ENCODE data around the gene TIGAR.

The TIGAR gene

GRCh38 chr12:4303750-4304149, 17.3 kb upstream of the TIGAR start:
- DNase-seq (ENCODE audit: low spot score in 2 of 2), result no peak
- Histone ChIP-seq H3K9me3 (no peaks in the 10 kb centered on the region), H3K4me3 (no peak overlapping the region), H3K36me3 (replicated peaks) (no peaks in the 10 kb centered on the region; the same call in 1 of the 2 replicates), H3K4me1 (peaks cover 14% of the 10 kb centered on the region), H3K27me3 (ENCODE audit: low read depth) (no peaks in the 10 kb centered on the region)
- in situ Hi-C loops (cut with MboI; ENCODE audit: low sequenced_read_pairs), result loop anchor here (10.0 kb wide), 1 partner anchor 231 kb away; the partner anchor contains the start of gene RAD51AP1

- no peaks in the 10 kb centered on the region for H3K9me3 ChIP-seq
- peaks cover 14% of the 10 kb centered on the region for H3K4me1 ChIP-seq
- DNase-seq (ENCODE audit: low spot score in 2 of 2), result peak; percentile 87 to 89
- H3K27me3 ChIP-seq (ENCODE audit: low read depth), result no peaks in the 10 kb centered on the region
- peak overlapping the region; percentile 12; the same call in 1 of the 2 replicates for H3K4me3 ChIP-seq
- no peaks in the 10 kb centered on the region; the same call in 1 of the 2 replicates for H3K36me3 ChIP-seq (replicated peaks)
- in situ Hi-C loops (cut with MboI; ENCODE audit: low sequenced_read_pairs), result loop anchor here (10.0 kb wide), 1 partner anchor 227 kb away; the partner anchor contains the start of gene RAD51AP1
Observed at GRCh38 chr12:4307593-4308333, 13.2 kb upstream of the TIGAR start.

GRCh38 chr12:4308334-4308950, 12.6 kb upstream of the TIGAR start:
- H3K4me3 ChIP-seq, result no peak overlapping the region
- H3K9me3 ChIP-seq, result no peaks in the 10 kb centered on the region
- H3K36me3 ChIP-seq (replicated peaks), result no peaks in the 10 kb centered on the region; the same call in 1 of the 2 replicates
- peaks cover 14% of the 10 kb centered on the region for H3K4me1 ChIP-seq
- in situ Hi-C loops (cut with MboI; ENCODE audit: low sequenced_read_pairs), result loop anchor here (10.0 kb wide), 1 partner anchor 226 kb away; the partner anchor contains the start of gene RAD51AP1
- peak in 1 of 2 experiments; percentile 25 for DNase-seq (ENCODE audit: low spot score in 2 of 2)
- no peaks in the 10 kb centered on the region for H3K27me3 ChIP-seq (ENCODE audit: low read depth)

GRCh38 chr12:4311776-4312175, 9.2 kb upstream of the TIGAR start:
- Histone ChIP-seq H3K4me1 (peaks cover 14% of the 10 kb centered on the region), H3K36me3 (replicated peaks) (no peaks in the 10 kb centered on the region), H3K9me3 (no peaks in the 10 kb centered on the region), H3K27me3 (ENCODE audit: low read depth) (no peaks in the 10 kb centered on the region), H3K4me3 (no peak overlapping the region)
- in situ Hi-C loops (cut with MboI; ENCODE audit: low sequenced_read_pairs), result no loop called here
- no peak for DNase-seq (ENCODE audit: low spot score in 2 of 2)

GRCh38 chr12:4312251-4312650, 8.8 kb upstream of the TIGAR start:
- Histone ChIP-seq H3K4me3 (no peak overlapping the region), H3K27me3 (ENCODE audit: low read depth) (no peaks in the 10 kb centered on the region), H3K9me3 (no peaks in the 10 kb centered on the region), H3K36me3 (replicated peaks) (no peaks in the 10 kb centered on the region), H3K4me1 (peaks cover 13% of the 10 kb centered on the region)
- DNase-seq (ENCODE audit: low spot score in 2 of 2), result no peak
- in situ Hi-C loops (cut with MboI; ENCODE audit: low sequenced_read_pairs), result no loop called here

GRCh38 chr12:4320497-4320852, 538 bp upstream of the TIGAR start:
- Histone ChIP-seq H3K4me1 (peaks cover 13% of the 10 kb centered on the region), H3K36me3 (replicated peaks) (0 out of 2 replicates have a peak, but pooled peaks cover 5% of the 10 kb centered on the region), H3K4me3 (peak overlapping the region; percentile 84), H3K27me3 (ENCODE audit: low read depth) (no peaks in the 10 kb centered on the region), H3K9me3 (no peaks in the 10 kb centered on the region)
- DNase-seq (ENCODE audit: low spot score in 2 of 2), result peak in 1 of 2 experiments; percentile 16
- in situ Hi-C loops (cut with MboI; ENCODE audit: low sequenced_read_pairs), result no loop called here

- H3K4me3 ChIP-seq, result peak overlapping the region; percentile 84
- H3K36me3 ChIP-seq (replicated peaks), result 0 out of 2 replicates have a peak, but pooled peaks cover 5% of the 10 kb centered on the region
- H3K27me3 ChIP-seq (ENCODE audit: low read depth), result no peaks in the 10 kb centered on the region
- no peak for DNase-seq (ENCODE audit: low spot score in 2 of 2)
- in situ Hi-C loops (cut with MboI; ENCODE audit: low sequenced_read_pairs), result no loop called here
- peaks cover 22% of the 10 kb centered on the region for H3K4me1 ChIP-seq
- no peaks in the 10 kb centered on the region for H3K9me3 ChIP-seq
Observed at GRCh38 chr12:4322726-4323125, 1.7 kb downstream of the TIGAR start.

- DNase-seq (ENCODE audit: low spot score in 2 of 2), result no peak
- Histone ChIP-seq H3K36me3 (replicated peaks) (0 out of 2 replicates have a peak, but pooled peaks cover 5% of the 10 kb centered on the region), H3K27me3 (ENCODE audit: low read depth) (no peaks in the 10 kb centered on the region), H3K4me1 (peaks cover 22% of the 10 kb centered on the region), H3K9me3 (no peaks in the 10 kb centered on the region), H3K4me3 (no peak overlapping the region)
- in situ Hi-C loops (cut with MboI; ENCODE audit: low sequenced_read_pairs), result no loop called here
Observed at GRCh38 chr12:4323396-4323795, 2.4 kb downstream of the TIGAR start.

- Histone ChIP-seq H3K27me3 (ENCODE audit: low read depth) (no peaks in the 10 kb centered on the region), H3K4me3 (no peak overlapping the region), H3K4me1 (peaks cover 22% of the 10 kb centered on the region), H3K36me3 (replicated peaks) (0 out of 2 replicates have a peak, but pooled peaks cover 5% of the 10 kb centered on the region), H3K9me3 (no peaks in the 10 kb centered on the region)
- in situ Hi-C loops (cut with MboI; ENCODE audit: low sequenced_read_pairs), result no loop called here
- no peak for DNase-seq (ENCODE audit: low spot score in 2 of 2)
Observed at GRCh38 chr12:4324366-4324765, 3.4 kb downstream of the TIGAR start.

GRCh38 chr12:4325966-4326365, 5.0 kb downstream of the TIGAR start:
- Histone ChIP-seq H3K9me3 (no peaks in the 10 kb centered on the region), H3K36me3 (replicated peaks) (0 out of 2 replicates have a peak, but pooled peaks cover 5% of the 10 kb centered on the region), H3K4me3 (no peak overlapping the region), H3K4me1 (peaks cover 27% of the 10 kb centered on the region), H3K27me3 (ENCODE audit: low read depth) (no peaks in the 10 kb centered on the region)
- in situ Hi-C loops (cut with MboI; ENCODE audit: low sequenced_read_pairs), result no loop called here
- DNase-seq (ENCODE audit: low spot score in 2 of 2), result no peak

GRCh38 chr12:4327293-4327692, 6.3 kb downstream of the TIGAR start:
- 0 out of 2 replicates have a peak, but pooled peaks cover 2% of the 10 kb centered on the region for H3K36me3 ChIP-seq (replicated peaks)
- no peaks in the 10 kb centered on the region for H3K9me3 ChIP-seq
- H3K4me1 ChIP-seq, result peaks cover 37% of the 10 kb centered on the region
- H3K27me3 ChIP-seq (ENCODE audit: low read depth), result no peaks in the 10 kb centered on the region
- no peak for DNase-seq (ENCODE audit: low spot score in 2 of 2)
- no peak overlapping the region for H3K4me3 ChIP-seq
- in situ Hi-C loops (cut with MboI; ENCODE audit: low sequenced_read_pairs), result no loop called here

GRCh38 chr12:4330203-4330602, 9.2 kb downstream of the TIGAR start:
- Histone ChIP-seq H3K4me1 (peaks cover 30% of the 10 kb centered on the region), H3K27me3 (ENCODE audit: low read depth) (no peaks in the 10 kb centered on the region), H3K9me3 (no peaks in the 10 kb centered on the region), H3K36me3 (replicated peaks) (0 out of 2 replicates have a peak, but pooled peaks cover under 1% of the 10 kb centered on the region), H3K4me3 (no peak overlapping the region)
- no peak for DNase-seq (ENCODE audit: low spot score in 2 of 2)
- in situ Hi-C loops (cut with MboI; ENCODE audit: low sequenced_read_pairs), result no loop called here

- H3K4me1 ChIP-seq, result peaks cover 21% of the 10 kb centered on the region
- no peaks in the 10 kb centered on the region for H3K27me3 ChIP-seq (ENCODE audit: low read depth)
- peak in 1 of 2 experiments; percentile 19 for DNase-seq (ENCODE audit: low spot score in 2 of 2)
- H3K36me3 ChIP-seq (replicated peaks), result peaks cover 11% of the 10 kb centered on the region
- no peaks in the 10 kb centered on the region for H3K9me3 ChIP-seq
- in situ Hi-C loops (cut with MboI; ENCODE audit: low sequenced_read_pairs), result no loop called here
- no peak overlapping the region for H3K4me3 ChIP-seq
Observed at GRCh38 chr12:4331221-4331620, 10.2 kb downstream of the TIGAR start.

GRCh38 chr12:4331842-4332241, 10.8 kb downstream of the TIGAR start:
- in situ Hi-C loops (cut with MboI; ENCODE audit: low sequenced_read_pairs), result no loop called here
- no peaks in the 10 kb centered on the region for H3K27me3 ChIP-seq (ENCODE audit: low read depth)
- peaks cover 16% of the 10 kb centered on the region for H3K36me3 ChIP-seq (replicated peaks)
- no peaks in the 10 kb centered on the region for H3K9me3 ChIP-seq
- peaks cover 19% of the 10 kb centered on the region for H3K4me1 ChIP-seq
- DNase-seq (ENCODE audit: low spot score in 2 of 2), result no peak
- H3K4me3 ChIP-seq, result no peak overlapping the region
